K562 (cell line): Measurements from ENCODE around the gene JPT2. TPM values are rescaled to one million over a fixed set of nuclear protein-coding genes. Genes with fewer than 3 reads are reported as not detected.

Source experiments
- BRD4 ChIP-seq: fragments of 200-600 bp; sonication (generic); IDR thresholded peaks from 2 replicates; pipeline ENCODE4 v1.6.1; 2017; ENCODE audit warnings: inconsistent platforms
- FOXA1 ChIP-seq: fragments of 450-650 bp; IDR thresholded peaks from 2 replicates; pipeline ENCODE4 v1.6.1; 2016; ENCODE audit warnings: mild to moderate bottlenecking, borderline replicate concordance
- HMBOX1 ChIP-seq: sonication (generic); IDR thresholded peaks from 2 replicates; pipeline ENCODE4 v1.6.1; 2016
- JUN ChIP-seq, 2 experiments: sonication (generic) in 1 of 2; formaldehyde crosslinking in 1 of 2; IDR thresholded peaks; 2 replicates each; pipeline versions ENCODE4 v1.6.1 to v1.8.0; 2012 to 2022; ENCODE audit warnings: borderline replicate concordance in 2 of 2, mild to moderate bottlenecking in 2 of 2, improper control_type of control experiment in 1 of 2, low read depth in 1 of 2, low read length in 1 of 2, missing genetic modification reagents in 1 of 2
- PRMT5 ChIP-seq: sonication (generic); formaldehyde crosslinking; IDR thresholded peaks from 2 replicates; pipeline ENCODE4 v1.5.0; 2020; ENCODE audit warnings: missing genetic modification reagents
- RAD51 ChIP-seq: fragments of 450-650 bp; IDR thresholded peaks from 2 replicates; pipeline ENCODE4 v1.7.1; 2016; ENCODE audit warnings: low read depth, mild to moderate bottlenecking, borderline replicate concordance
- SMARCC2 ChIP-seq: fragments of 450-650 bp; IDR thresholded peaks from 2 replicates; pipeline ENCODE4 v1.6.1; 2017; ENCODE audit warnings: antibody characterized with exemption, moderate library complexity, mild to moderate bottlenecking, low read depth
- ZC3H11A ChIP-seq: IDR thresholded peaks from 2 replicates; pipeline ENCODE4 v1.6.1; 2012; ENCODE audit warnings: low read depth, low read length, improper control_type of control experiment
- ZNF318 ChIP-seq, 2 experiments: fragments of 450-650 bp; IDR thresholded peaks; 2 replicates each; pipeline ENCODE4 v1.6.1; 2016; ENCODE audit warnings: mild to moderate bottlenecking in 2 of 2, borderline replicate concordance in 1 of 2, low read depth in 1 of 2, moderate library complexity in 1 of 2
- ZNF57 ChIP-seq: fragments of 450-650 bp; formaldehyde crosslinking; IDR thresholded peaks from 2 replicates; pipeline ENCODE4 v1.4.0; 2020; ENCODE audit warnings: mild to moderate bottlenecking, moderate library complexity
- polyA plus RNA-seq, 8 experiments: library from polyadenylated mRNA; depleted of rRNA in 4 of 8; stranded (reverse) in 5 of 8; unstranded in 3 of 8; fragments of >200 nt; fragmentation: Nextera tagmentation in 2 of 8; fragmentation: Illumina TruSeq in 1 of 8; extraction: Ambion mirVana in 2 of 8; extraction: Trizol in 1 of 8; gene quantifications; 2 replicates each; pipeline versions ENCODE4 v1.2.1 to v1.2.3, GENCODE V29; 2011 to 2014; ENCODE audit warnings: inconsistent platforms in 1 of 8, missing spikeins in 1 of 8
- total RNA-seq, 7 experiments: library from RNA; depleted of rRNA in 6 of 7; stranded (reverse); fragments of >200 nt in 6 of 7; fragmentation: Illumina TruSeq in 2 of 7; extraction: Trizol in 2 of 7; gene quantifications; 2 replicates each; pipeline versions ENCODE4 v1.2.1 to v1.2.3, GENCODE V29; 2011 to 2021; ENCODE audit warnings: low replicate concordance in 1 of 7
- TF ChIP-seq, protein P1 (sequence below): fragments of 450-650 bp; formaldehyde crosslinking; IDR thresholded peaks from 2 replicates; pipeline ENCODE4 v1.4.0; 2020; ENCODE audit warnings: mild to moderate bottlenecking, mixed read lengths
- TF ChIP-seq, protein P2 (sequence below): fragments of 450-650 bp; IDR thresholded peaks from 2 replicates; pipeline ENCODE4 v1.6.1; 2016
- TF ChIP-seq, protein P3 (sequence below), 2 experiments: fragments of 450-650 bp; conservative IDR thresholded peaks; 2 replicates each; pipeline ENCODE4 v1.6.1; 2017; ENCODE audit warnings: mild to moderate bottlenecking in 2 of 2, moderate library complexity in 2 of 2

The JPT2 gene
- total and polyA plus RNA-seq, 9 of the 15 experiments (the other 6 are each of a cell fraction or from before 2014, with no cell fraction given), result 25.5 to 133 (median 106) TPM

- TF ChIP-seq, protein P1, sequence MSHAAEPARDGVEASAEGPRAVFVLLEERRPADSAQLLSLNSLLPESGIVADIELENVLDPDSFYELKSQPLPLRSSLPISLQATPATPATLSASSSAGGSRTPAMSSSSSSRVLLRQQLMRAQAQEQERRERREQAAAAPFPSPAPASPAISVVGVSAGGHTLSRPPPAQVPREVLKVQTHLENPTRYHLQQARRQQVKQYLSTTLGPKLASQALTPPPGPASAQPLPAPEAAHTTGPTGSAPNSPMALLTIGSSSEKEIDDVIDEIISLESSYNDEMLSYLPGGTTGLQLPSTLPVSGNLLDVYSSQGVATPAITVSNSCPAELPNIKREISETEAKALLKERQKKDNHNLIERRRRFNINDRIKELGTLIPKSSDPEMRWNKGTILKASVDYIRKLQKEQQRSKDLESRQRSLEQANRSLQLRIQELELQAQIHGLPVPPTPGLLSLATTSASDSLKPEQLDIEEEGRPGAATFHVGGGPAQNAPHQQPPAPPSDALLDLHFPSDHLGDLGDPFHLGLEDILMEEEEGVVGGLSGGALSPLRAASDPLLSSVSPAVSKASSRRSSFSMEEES (CRISPR knock-in tag), result no peak
- TF ChIP-seq ZNF318 (IDR thresholded peaks at IDR 0.05; ENCODE audit: borderline replicate concordance in 1 of 2, low read depth in 1 of 2) (peak in 1 of 2 experiments; percentile 66; a peak in 2 of 4 replicates), JUN (IDR thresholded peaks at IDR 0.05; ENCODE audit: borderline replicate concordance, low read depth, low read length) (peak; percentile 53; the same call in 1 of the 2 replicates), JUN (CRISPR knock-in tag; IDR thresholded peaks at IDR 0.05; ENCODE audit: borderline replicate concordance) (no peak), RAD51 (no peak), PRMT5 (no peak), FOXA1 (no peak), BRD4 (no peak), SMARCC2 (no peak), ZNF57 (no peak), HMBOX1 (no peak), ZC3H11A (no peak)
- TF ChIP-seq, protein P2, sequence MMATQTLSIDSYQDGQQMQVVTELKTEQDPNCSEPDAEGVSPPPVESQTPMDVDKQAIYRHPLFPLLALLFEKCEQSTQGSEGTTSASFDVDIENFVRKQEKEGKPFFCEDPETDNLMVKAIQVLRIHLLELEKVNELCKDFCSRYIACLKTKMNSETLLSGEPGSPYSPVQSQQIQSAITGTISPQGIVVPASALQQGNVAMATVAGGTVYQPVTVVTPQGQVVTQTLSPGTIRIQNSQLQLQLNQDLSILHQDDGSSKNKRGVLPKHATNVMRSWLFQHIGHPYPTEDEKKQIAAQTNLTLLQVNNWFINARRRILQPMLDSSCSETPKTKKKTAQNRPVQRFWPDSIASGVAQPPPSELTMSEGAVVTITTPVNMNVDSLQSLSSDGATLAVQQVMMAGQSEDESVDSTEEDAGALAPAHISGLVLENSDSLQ, result peak; percentile 21
- TF ChIP-seq, protein P3, sequence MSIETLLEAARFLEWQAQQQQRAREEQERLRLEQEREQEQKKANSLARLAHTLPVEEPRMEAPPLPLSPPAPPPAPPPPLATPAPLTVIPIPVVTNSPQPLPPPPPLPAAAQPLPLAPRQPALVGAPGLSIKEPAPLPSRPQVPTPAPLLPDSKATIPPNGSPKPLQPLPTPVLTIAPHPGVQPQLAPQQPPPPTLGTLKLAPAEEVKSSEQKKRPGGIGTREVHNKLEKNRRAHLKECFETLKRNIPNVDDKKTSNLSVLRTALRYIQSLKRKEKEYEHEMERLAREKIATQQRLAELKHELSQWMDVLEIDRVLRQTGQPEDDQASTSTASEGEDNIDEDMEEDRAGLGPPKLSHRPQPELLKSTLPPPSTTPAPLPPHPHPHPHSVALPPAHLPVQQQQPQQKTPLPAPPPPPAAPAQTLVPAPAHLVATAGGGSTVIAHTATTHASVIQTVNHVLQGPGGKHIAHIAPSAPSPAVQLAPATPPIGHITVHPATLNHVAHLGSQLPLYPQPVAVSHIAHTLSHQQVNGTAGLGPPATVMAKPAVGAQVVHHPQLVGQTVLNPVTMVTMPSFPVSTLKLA (conservative IDR thresholded peaks at IDR 0.05), result peak; percentile 72 to 81
These were observed 32.1 kb upstream of the JPT2 start (continued) for GRCh38 chr16:1645914-1646525.
